NCI-H748 (cell line): ENCODE results near the gene ANKS4B.
"Not testable (repeated sequence)": the region's sequence is repeated elsewhere in the genome, so short reads cannot be mapped to it uniquely, and the experiment has no call there.

ENCODE experiments used
- DNase-seq: peaks from one replicate; lab custom pipeline; 2025; ENCODE audit not compliant: unreplicated experiment; lab: John Stamatoyannopoulos, UW

The ANKS4B gene

DNA sequence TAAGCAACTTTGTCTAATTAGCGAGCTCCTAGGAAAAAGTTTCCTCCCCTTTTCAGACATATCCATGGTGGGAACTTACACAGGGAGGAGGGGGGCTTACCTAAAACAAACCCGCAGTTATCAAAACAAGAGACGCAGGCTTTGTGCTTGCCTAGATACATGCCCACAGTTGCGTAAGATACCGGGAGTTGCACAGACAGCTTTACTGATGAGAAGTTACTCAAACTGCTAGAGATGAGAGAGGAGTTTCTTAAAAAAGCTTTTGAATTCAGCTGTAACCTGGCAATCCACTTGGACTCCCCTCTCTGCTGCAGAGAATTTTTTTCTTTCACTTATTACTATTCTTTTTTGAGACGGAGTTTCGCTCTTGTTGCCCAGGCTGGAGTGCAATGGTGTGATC, 15.3 kb upstream of the ANKS4B start:
- DNase-seq, result no peak

DNA sequence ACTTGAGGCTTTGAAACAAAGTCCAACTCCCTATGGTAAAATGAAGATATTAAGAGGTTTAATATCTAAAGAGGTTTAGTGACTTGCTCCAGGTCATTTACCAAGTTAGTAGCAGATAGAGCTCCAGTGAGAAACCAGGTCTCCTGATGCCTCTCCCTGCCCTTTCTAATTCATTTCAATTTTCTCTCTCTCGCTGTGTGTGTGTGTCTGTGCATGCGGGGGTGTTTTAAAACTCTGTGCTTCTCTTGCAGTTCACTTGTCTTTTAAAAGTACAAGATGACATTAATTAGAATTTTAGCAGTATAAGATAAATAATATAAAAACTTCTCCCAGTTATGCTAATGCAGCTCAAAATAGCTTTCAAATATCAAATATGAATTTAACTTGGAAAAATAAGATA, 13.9 kb upstream of the ANKS4B start:
- no peak for DNase-seq

GRCh38 chr16:21222495-21223337, 10.8 kb upstream of the ANKS4B start:
- DNase-seq, result peak; percentile 7

DNA sequence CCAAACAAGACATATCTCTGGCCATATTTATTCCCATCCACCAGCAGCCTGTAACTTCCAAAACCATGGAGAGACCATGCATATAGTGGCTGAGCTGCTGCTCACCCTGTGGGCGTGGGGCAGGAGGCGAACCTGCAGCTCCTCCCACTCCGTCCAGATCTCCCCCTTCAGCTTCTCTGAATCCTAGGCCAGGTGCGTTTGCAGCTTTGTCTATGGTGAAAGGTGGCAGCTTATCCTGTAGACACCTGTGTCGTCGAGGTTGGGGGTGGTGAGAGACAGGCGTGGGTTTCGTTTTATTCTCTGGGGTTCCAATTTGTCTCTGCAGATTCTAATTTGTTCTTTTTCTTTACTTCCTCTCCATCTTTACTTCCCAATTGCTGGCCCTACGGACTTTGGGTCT, 9.7 kb upstream of the ANKS4B start:
- DNase-seq, result no peak

- no peak for DNase-seq
Observed at GRCh38 chr16:21224800-21225199, 8.7 kb upstream of the ANKS4B start.

DNA sequence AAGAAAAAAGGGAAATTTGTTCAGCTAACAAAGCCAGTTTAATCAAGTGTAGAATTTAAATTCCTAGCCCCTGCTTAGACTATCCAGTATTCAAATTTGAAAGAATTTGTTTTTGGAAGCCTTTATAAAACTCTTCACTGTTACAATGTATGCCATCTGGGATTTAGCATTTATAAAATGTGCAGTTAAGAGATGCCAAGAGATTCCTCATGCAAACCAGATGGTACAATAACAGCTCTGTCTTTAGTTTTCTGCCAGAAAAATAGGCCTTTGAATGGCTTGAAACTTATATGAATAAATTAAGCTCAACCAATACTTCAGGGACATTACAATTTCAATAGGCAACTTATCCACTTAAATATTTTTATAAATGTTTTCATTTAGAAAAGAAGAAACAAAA, 6.8 kb upstream of the ANKS4B start:
- DNase-seq, result no peak

DNA sequence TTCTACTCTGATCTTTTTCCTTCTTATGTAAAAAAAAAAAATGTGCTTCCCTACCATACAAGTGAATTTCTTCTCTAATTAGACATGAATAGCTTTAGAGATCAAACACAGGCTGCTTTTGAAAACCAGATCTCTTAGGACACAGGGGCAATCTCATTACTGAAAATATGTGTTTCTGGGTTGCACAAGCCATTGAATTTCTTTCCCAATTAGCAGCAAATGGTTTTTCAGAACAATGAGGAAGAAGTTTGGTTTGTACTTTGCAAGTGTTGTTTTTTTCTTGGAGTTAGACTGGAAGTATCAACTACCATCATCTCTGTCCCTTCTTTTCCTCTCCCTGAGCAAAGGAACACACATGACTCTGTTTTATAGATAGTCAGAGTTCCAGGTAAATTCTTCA, 5.6 kb upstream of the ANKS4B start:
- DNase-seq, result no peak

DNA sequence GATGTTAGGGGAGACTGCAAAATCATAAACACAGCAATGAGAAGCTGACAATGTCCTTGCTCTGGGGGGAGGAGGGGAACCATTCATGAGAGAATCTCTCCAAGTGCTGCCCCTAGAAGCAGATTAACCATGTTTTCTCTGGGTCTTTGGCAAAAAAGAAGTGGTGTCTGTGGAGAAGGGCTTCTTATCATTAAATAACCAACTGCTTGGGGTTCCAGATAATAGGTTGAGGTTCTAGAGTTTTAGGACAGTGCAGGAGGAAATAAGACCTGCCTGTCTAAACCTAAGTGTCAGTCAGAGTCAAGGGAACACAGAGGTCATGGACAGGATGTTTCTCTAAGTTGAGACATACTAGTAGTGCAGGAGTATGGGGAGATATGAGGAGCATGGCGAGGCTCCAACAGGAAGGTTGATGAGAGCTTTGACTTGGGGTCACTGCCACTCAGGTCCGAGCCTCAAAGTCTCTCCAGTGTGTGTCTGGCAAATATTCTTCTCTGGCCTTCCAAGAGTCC, 5.1 kb upstream of the ANKS4B start:
- no peak for DNase-seq

DNA sequence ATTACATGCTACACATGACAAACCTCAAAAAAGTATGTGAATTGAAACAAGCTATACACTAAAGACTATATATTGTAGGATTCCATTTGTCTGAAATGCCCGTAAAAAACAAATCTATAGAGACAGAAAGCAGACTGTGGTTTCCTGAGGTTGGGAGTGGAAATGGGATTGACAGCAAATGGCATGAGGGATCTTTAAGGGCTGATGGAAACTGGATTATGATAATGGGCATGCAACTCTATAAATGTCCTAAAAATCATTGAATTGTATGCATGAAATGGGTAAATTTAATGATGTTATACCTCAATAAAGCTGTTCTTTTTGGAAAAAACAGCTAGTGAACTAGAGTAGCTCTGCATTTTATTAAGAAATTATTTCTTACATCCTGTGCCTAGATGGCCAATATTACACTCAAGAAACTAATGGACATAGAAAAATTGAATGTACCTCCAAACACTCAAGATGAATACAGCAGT, 416 bp upstream of the ANKS4B start:
- DNase-seq, result no peak

DNA sequence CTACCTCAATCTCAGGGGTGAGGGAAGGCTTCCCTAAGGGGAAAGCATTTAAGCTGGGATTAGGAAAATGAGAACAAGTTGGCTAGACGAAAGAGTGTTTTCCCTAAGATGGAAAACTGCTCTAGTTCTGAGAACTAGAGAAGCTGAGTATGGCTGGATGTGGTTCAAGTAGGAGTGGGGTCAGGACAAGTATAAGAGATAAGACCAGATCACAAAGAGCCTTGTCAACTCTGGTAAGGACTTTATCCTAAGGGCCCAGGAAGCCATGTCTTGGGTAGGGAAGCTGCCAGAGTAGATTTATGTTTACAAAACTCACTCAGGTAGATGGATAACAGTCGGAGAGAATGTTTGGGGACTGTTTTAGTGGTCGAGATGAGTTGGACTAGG, 1.7 kb downstream of the ANKS4B start:
- no peak for DNase-seq

GRCh38 chr16:21236831-21237230, 3.3 kb downstream of the ANKS4B start:
- DNase-seq, result no peak

GRCh38 chr16:21239646-21240045, 6.1 kb downstream of the ANKS4B start:
- no peak for DNase-seq

DNA sequence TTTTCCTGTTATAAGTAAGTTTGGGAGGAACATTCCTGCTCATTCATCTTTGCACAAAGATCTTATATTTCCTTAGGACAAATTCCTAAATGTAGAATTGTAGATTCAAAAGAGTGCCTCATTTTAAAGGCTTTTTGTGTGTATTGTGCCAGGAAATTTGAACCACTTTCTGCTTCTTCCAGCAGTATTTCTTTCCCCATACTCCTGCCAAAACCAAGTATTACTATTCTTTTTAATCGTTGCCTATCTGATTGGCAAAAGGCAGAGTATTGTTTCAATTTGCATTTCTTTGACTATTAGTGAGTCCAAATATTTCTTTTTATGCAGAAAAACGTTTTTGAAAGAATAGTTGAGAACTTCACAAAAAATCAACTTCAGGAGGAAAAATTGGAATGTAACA, 9.3 kb downstream of the ANKS4B start:
- DNase-seq, result no peak

GRCh38 chr16:21244518-21245215, 11.2 kb downstream of the ANKS4B start:
- DNase-seq, result no peak

DNA sequence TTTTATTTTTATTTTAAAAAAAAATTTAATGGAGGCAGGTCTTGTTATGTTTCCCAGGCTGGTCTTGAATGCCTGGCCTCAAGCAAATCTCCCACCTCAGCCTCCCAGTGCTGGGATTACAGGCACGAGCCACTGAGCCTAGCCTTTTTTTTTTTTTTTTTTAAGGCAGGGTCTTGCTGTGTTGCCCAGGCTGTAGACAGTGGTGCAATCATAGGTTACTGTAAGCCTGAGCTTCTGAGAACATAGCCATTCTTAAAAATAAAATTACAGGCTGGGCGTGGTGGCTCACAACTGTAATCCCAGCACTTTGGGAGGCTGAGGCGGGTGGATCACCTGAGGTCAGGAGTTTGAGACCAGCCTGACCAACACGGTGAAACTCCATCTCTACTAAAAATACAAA, 14.7 kb downstream of the ANKS4B start:
- DNase-seq, result not testable (repeated sequence)

GRCh38 chr16:21250072-21250923, 16.8 kb downstream of the ANKS4B start:
- DNase-seq, result no peak

GRCh38 chr16:21253470-21253869, 20.0 kb downstream of the ANKS4B start:
- no peak for DNase-seq

DNA sequence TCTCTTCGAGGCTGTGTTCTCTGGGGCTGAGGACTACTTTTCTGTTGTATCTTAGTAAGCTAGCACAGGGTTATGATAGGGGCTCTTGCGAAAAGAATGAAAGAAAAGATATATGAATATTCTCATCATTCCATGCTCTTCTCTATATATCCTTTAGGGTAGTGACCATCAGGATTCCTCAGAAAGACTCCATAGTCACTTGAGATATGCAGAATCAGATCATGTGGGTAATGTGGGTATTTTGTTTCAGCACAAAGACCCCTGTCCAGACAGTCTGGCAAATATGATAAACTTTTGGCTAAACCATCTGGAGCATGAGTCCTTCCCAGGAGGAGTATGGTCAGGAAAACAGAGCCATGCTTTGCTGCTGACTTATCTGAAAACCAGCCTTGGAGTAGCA, 23.1 kb downstream of the ANKS4B start:
- no peak for DNase-seq

- DNase-seq, result no peak
Observed at GRCh38 chr16:21257284-21257683, 23.8 kb downstream of the ANKS4B start.

DNA sequence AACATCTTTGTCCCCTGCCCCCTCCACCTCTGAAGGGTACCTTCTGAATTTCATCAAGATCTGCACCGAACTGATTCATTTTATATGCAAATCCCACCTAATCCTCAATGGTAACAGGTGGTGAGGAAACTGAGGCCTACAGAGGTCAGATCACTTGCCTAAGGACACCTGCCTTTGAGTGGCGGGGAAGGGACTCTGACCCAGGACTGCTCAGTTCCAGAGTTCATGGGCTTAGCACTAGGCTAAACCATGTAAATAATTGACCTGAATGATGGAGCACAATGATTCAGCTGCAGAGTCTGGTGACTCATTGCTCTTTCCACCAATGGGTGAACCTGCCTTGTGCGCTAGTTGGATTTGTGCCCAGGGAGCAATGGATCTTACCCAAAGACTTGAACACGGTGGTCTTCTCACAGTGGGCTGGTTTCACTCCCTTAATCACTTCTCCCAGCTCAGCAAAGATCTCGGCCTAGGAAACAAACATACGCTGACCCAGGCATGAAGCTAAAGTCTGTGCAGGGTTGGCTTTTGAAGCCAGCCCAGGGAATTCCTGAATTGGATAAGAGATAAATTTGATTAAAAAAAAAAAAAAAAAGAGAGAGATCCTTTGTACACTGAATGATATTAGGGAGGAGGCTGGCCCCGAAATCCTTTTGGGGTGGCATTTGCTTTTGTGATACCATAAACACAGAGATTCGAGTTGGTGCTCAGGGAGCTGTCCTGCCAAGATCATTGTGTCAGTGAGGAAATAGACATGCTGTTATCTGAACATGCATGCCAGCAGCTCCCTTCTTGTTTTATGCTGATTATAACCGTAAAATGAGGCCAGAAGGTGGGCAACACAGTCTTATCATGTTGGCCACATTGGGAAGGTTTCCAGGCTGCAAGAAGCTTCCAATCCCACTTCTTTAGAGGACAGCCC, 27.6 kb downstream of the ANKS4B start:
- no peak for DNase-seq
